HG03565 (cell line): ENCODE results near the gene RPS16.
A peak's percentile ranks its signal among the peaks of the same experiment; 100 is the strongest.

ENCODE experiments used
- ATAC-seq: cut with Tn5 transposase; IDR thresholded peaks from one replicate; pipeline ENCODE4 v1.9.1; 2021; ENCODE audit warnings: mild to moderate bottlenecking, moderate library complexity; ENCODE audit not compliant: unreplicated experiment

Gene RPS16

GRCh38 chr19:39423258-39424086 lies 12.3 kb downstream of the RPS16 start:
- ATAC-seq = no peak

GRCh38 chr19:39422020-39422419 lies 13.7 kb downstream of the RPS16 start:
- no peak for ATAC-seq

GRCh38 chr19:39420769-39421168 lies 15.0 kb downstream of the RPS16 start:
- no peak for ATAC-seq

- ATAC-seq = no peak
Measured at GRCh38 chr19:39419003-39419402, 16.7 kb downstream of the RPS16 start.

DNA sequence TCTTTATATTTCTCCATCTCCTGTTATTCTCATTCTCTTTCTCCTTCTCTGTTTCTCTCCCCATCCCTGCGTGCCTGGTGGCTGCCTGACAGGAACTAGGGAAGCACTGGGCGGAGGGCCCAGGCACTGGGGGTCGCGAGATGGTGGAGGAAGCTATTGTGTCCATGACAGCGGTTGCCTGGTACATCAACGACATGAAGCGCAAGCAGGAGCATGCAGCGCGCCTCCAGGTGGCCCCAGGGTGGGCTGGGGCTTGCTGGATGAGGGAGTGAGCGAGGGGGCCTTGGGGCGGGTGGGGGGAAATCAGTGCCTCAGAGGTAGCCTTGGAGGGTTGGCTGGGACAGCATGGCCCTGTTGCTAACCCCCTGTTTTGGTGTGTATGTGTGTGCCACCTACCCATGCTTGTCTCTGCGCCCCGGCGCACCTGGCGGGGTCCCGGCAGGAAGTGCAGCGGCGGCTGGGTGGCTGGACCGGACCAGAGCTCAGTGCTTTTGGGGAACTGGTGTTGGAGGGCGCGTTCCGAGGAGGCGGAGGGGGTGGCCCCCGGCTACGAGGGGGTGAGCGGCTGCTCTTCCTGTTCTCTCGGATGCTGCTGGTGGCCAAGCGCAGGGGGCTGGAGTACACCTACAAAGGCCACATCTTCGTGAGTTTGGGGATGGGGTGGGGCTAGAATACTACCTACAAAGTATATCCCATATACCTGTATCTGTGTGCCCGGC lies 18.1 kb downstream of the RPS16 start:
- ATAC-seq = no peak

DNA sequence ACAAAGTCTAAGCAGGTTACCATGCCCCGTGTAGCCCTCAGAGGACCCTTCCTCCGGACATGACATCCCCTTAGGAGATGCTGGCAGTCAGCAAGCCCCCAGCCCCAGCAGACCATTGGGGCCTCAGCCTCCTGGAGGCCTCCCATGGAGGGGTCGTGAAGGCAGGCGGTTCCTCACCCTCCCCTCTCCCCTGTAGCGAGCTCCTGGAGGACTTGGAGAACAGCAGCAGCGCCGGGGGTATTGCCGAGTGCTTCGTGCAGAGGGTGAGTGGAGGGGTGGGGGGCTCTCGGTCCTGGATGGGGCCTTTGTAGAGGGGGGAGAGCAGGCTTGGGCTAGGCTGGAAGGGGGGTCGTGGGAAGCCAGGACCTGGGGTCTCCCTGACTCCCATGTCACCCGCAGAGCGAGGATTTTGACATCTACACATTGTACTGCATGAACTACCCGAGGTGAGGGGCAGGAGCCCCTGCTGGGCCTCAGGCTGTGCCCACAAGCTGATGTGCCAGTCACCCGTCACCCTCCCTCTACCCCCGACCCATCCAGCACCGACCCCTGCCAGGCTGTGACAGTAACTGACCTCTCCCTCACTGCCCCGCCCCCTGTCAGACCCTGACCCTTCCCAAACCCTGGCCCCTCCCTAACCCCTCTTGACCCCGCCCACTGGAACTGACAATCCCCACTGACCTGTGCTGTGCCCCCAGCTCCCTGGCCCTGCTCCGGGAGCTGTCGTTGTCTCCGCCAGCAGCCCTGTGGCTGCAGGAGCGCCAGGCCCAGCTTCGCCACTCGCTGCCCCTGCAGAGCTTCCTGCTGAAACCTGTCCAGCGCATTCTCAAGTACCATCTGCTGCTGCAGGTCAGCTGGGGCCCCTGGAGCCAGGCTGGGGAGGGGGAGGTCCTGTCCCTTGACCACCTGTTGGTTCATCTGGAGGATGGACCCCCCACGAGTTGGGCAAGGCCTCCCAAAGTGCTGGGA lies 19.3 kb downstream of the RPS16 start:
- ATAC-seq = no peak

DNA sequence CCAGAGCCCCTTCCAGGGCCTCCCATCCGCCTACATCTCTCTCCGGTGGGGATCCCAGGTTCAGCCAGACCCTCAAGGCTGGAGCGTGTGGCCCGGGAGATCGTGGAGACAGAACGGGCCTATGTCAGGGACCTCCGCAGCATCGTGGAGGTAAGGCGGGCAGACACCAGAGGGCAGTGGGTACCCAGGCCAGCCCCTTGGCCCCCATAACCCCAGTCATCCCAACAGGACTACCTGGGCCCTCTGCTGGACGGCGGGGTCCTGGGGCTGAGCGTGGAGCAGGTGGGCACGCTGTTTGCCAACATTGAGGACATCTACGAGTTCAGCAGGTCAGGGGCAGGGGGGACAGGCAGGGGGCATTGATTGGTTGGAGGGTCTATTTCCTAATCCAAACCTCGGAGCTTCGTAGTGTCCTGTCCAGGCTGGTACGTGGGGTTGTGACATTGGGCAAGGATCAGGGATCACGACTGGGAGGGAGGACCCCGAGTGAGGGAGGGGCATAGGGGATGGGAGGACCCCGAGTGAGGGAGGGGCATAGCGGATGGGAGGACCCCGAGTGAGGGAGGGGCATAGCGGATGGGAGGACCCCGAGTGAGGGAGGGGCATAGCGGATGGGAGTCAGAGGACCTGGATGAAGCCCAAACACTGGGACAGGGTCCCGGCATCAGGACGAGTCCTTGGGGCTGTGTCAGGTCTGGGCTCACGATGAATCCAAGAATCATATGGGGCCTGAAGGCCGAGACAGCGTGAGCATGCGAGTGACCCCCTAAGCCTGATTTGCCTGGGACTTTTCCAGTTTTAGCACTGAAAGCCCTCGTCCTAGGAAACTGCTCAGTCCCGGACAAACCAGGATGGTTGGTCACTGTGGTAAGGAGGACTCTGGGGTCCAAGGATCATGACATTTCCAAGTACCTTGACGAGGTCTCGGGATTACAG lies 20.4 kb downstream of the RPS16 start:
- no peak for ATAC-seq

GRCh38 chr19:39413911-39414608 lies 21.7 kb downstream of the RPS16 start:
- no peak for ATAC-seq

GRCh38 chr19:39413272-39413910 lies 22.4 kb downstream of the RPS16 start:
- ATAC-seq = no peak

DNA sequence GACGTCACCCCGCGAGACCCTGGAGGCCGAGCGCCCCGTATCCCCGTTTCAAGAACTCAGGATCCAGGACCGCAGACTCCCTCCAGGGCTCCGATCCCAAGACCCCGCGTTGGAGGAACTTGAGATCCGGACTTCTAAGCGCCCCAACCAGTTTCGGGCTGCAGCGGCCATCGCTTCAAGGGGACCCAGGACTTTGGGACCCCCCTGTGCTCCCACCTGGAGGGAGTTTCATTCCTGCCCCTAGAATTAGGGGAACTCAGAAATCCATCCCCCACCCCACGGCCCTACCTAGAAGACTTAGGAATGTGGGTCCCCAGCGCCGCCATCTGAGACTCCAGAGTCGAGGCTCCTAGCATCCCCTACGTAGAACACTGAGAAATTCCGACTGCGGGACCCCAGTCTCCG lies 22.9 kb downstream of the RPS16 start:
- ATAC-seq = no peak

- peak; percentile 52 for ATAC-seq
Measured at GRCh38 chr19:39412100-39412866, 23.5 kb downstream of the RPS16 start, which contains the start of gene PLEKHG2. Gene PLEKHG2 (plus strand): TSS chr19:39412669. CDS start chr19:39414087, 1,418 bp downstream.

DNA sequence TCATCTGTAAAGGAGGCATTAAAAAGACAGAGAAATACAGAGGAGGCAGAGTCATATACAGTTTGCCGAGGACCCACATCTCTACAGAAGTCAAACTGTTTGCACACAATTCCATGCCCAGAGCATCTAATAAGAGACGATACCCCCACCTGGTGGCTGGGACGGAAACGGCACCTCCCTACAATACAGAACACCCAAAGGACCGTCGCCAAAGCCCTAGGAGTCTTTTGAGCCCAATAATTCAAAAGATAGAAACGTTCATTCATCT lies 24.0 kb downstream of the RPS16 start:
- ATAC-seq = peak; percentile 13

DNA sequence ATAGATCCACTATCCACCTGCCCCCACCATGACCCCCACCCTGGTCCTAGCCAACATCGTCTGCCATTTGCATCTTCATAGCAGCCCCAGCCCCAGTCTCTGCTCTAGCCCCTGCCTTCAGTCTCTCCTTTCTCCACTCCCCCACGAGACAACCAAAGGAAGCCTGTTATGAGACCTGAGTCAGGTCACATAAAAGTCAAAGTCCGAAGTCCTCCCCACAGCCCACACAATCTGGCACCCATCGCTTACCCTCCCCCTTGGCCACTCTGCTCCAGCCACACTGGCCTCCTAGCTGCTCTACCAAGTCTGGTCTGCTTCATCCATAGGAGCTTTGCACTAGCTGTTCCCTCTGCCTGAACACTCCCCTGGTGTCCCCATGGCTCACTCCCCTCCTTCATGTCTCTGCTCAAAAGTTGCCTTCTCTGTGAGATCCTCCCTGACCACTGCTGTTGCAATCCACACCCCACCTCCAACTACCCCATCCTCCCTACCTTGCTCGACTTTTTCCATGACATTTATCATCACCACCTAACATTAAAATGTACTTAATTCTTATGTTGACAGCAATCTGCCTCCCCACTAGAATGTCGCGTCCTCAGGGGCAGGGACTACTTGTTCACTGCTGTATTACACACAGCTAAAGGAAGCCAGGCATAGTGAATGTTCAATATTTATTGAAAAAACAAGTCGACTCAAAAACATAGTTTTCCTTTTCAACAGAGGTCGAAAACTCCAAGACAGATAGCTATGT lies 24.5 kb downstream of the RPS16 start:
- ATAC-seq = no peak

DNA sequence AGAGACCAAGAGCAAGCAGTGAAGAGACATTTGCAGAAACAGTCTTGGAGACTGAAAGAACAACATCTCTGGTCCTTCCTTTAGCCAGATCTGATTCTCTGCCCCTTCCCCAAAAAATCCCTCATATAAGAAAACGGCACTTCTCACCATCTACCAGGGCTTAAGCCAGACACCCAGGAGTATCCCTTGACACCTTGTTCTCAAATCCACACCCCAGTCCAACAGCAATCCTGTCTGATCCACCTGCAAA lies 25.0 kb downstream of the RPS16 start:
- ATAC-seq = no peak

- ATAC-seq = no peak
Measured at GRCh38 chr19:39410017-39410830, 25.5 kb downstream of the RPS16 start.

GRCh38 chr19:39409208-39410016 lies 26.3 kb downstream of the RPS16 start:
- no peak for ATAC-seq
